ENCODE results near the gene CDH4.
A peak's percentile ranks its signal among the peaks of the same experiment; 100 is the strongest.

DNA sequence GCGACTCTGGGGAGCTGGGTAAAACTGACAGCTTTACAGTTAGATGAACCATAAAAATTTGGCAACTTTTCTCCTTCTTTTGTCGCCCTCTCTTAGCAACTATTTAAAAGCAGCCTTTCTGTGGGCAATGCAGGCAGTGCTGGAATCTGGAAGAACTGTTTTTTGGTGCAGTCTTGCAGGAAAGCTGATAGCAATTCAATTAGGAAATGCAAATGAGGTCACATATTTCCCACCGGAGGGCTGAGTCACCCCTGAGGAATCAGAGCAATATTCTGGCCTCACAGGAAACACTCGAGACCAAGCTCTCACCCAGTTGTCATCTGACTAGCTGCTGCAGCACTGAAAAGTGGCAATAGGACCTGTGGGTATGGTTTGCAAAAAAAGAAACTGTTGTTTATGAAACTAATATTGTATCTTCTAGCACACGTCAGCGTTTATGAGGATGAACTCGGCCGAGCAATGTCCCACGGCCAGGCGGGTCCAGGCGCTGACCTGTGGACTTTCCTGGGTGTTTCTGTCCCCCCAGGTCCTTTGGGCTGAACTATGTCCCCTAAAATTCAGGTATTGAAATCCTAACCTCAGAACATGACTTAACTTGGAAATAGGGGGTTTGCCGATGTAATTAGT, 501.4 kb downstream of the CDH4 start:
- TF ChIP-seq EZH2 (IDR thresholded peaks at IDR 0.05; ENCODE audit: borderline replicate concordance, low read depth, low read length, severe bottlenecking) (no peak), CTCF (IDR thresholded peaks at IDR 0.05; ENCODE audit: extremely low read depth in 1 of 2, insufficient read depth in 1 of 2, low read depth in 1 of 2, low read length in 2 of 2) (no peak), POLR2AphosphoS5 (IDR thresholded peaks at IDR 0.05; ENCODE audit: insufficient read depth, low read depth, low read length) (no peak), FOS (IDR thresholded peaks at IDR 0.05; ENCODE audit: borderline replicate concordance, insufficient read depth, low read length) (peak; percentile 63), POLR2A (IDR thresholded peaks at IDR 0.05; ENCODE audit: low read depth, low read length) (no peak)
- TF ChIP-seq, protein P1, sequence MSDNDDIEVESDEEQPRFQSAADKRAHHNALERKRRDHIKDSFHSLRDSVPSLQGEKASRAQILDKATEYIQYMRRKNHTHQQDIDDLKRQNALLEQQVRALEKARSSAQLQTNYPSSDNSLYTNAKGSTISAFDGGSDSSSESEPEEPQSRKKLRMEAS (IDR thresholded peaks at IDR 0.05; ENCODE audit: insufficient read depth, insufficient read length) = no peak

Data from endothelial cell of umbilical vein (primary cell).